Fibroblast of upper back skin (primary cell): ENCODE results near the gene PDE3B.
A peak's percentile ranks its signal among the peaks of the same experiment; 100 is the strongest.
"Not testable (repeated sequence)": the region's sequence is repeated elsewhere in the genome, so short reads cannot be mapped to it uniquely, and the experiment has no call there.

Experiments
- DNase-seq: peaks from one replicate; pipeline ENCODE4 v3.0.0-alpha.2; 2013

PDE3B gene

GRCh38 chr11:14750911-14751310 is 107.3 kb downstream of the PDE3B start:
- no peak for DNase-seq

- no peak for DNase-seq
Measured at GRCh38 chr11:14751975-14752407, 108.4 kb downstream of the PDE3B start.

GRCh38 chr11:14755140-14755539 is 111.5 kb downstream of the PDE3B start:
- no peak for DNase-seq

GRCh38 chr11:14756349-14756748 is 112.7 kb downstream of the PDE3B start:
- no peak for DNase-seq

GRCh38 chr11:14759300-14760012 is 115.9 kb downstream of the PDE3B start:
- not testable (repeated sequence) for DNase-seq

GRCh38 chr11:14764179-14764578 is 120.6 kb downstream of the PDE3B start:
- no peak for DNase-seq

GRCh38 chr11:14764579-14765527 is 121.2 kb downstream of the PDE3B start:
- DNase-seq, result peak; percentile 1

GRCh38 chr11:14766585-14766984 is 123.0 kb downstream of the PDE3B start:
- DNase-seq, result no peak

- DNase-seq, result no peak
Measured at GRCh38 chr11:14768526-14769188, 125.1 kb downstream of the PDE3B start.

- peak; percentile 1 for DNase-seq
Measured at GRCh38 chr11:14773755-14774154, 130.2 kb downstream of the PDE3B start.

- DNase-seq, result no peak
Measured at GRCh38 chr11:14774721-14775120, 131.1 kb downstream of the PDE3B start.

GRCh38 chr11:14775897-14776296 is 132.3 kb downstream of the PDE3B start:
- DNase-seq, result no peak

- not testable (repeated sequence) for DNase-seq
Measured at GRCh38 chr11:14778460-14778859, 134.9 kb downstream of the PDE3B start.

GRCh38 chr11:14783788-14784187 is 140.2 kb downstream of the PDE3B start:
- DNase-seq, result no peak

GRCh38 chr11:14784230-14784629 is 140.6 kb downstream of the PDE3B start:
- no peak for DNase-seq

- no peak for DNase-seq
Measured at GRCh38 chr11:14789879-14790484, 146.4 kb downstream of the PDE3B start.

- DNase-seq, result no peak
Measured at GRCh38 chr11:14793546-14793945, 149.9 kb downstream of the PDE3B start.

GRCh38 chr11:14796028-14796427 is 152.4 kb downstream of the PDE3B start:
- DNase-seq, result not testable (repeated sequence)

- no peak for DNase-seq
Measured at GRCh38 chr11:14803846-14804245, 160.2 kb downstream of the PDE3B start.

- no peak for DNase-seq
Measured at GRCh38 chr11:14809466-14809865, 165.9 kb downstream of the PDE3B start.

- no peak for DNase-seq
Measured at GRCh38 chr11:14812757-14813156, 169.2 kb downstream of the PDE3B start.

GRCh38 chr11:14813516-14813915 is 169.9 kb downstream of the PDE3B start:
- no peak for DNase-seq

GRCh38 chr11:14818779-14819178 is 175.2 kb downstream of the PDE3B start:
- DNase-seq, result no peak
